ENCODE data around the gene ATP8B4. TPM values are rescaled to one million over a fixed set of nuclear protein-coding genes. Genes with fewer than 3 reads are reported as not detected.

Gene ATP8B4
- total and polyA plus RNA-seq, 4 donors: 1.9 to 19.7 (median 12.4) TPM

DNA sequence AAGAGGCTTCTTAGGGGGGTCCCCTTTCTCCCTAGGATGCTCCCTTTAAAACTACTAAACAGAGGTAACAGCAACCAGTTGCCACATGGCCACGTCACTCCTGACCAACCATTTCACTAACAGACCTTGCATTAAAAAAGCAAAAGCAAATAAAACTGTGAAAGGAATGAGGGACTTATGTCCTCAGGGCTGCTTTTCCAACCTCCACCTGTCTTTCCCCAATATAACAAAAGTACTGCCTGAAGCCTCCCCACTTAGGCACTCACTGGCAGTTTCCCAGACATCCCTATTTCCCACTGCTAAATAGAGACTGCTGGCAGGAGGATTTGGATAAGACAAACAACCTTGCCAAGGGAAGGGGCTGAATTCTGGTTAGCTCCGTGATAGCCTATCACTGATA lies 130.3 kb downstream of the ATP8B4 start:
- TF ChIP-seq RXRA (IDR thresholded peaks at IDR 0.05): no peak
- TF ChIP-seq SP1 (IDR thresholded peaks at IDR 0.05): no peak
- TF ChIP-seq GABPA (IDR thresholded peaks at IDR 0.05 in 1 of 2, conservative IDR thresholded peaks at IDR 0.05 in 1 of 2): no peak
- Histone ChIP-seq H3K9ac (ENCODE audit: low read depth in 1 of 2, low read length in 2 of 2) (no peak overlapping the region), H3K4me3 (ENCODE audit: low read depth in 1 of 3, low read length in 3 of 3) (no peak overlapping the region), H3K36me3 (ENCODE audit: control insufficient read depth in 4 of 4, insufficient read depth in 3 of 4, low read depth in 1 of 4, low read length in 3 of 4) (no peaks in the 10 kb centered on the region), H3K27me3 (ENCODE audit: control insufficient read depth in 4 of 4, insufficient read depth in 4 of 4, low read length in 3 of 4) (no peaks in the 10 kb centered on the region), H3K4me1 (ENCODE audit: control insufficient read depth in 4 of 4, insufficient read depth in 4 of 4, low read length in 3 of 4) (no peaks in the 10 kb centered on the region), H3K9me3 (ENCODE audit: control insufficient read depth in 4 of 4, low read length in 3 of 4) (no peaks in the 10 kb centered on the region), H3K27ac (ENCODE audit: low read depth in 1 of 2, low read length in 2 of 2) (no peak overlapping the region)
- DNase-seq (ENCODE audit: low spot score): no peak
- 89% methylated on average over 2 of the region's 2 CpGs for WGBS

DNA sequence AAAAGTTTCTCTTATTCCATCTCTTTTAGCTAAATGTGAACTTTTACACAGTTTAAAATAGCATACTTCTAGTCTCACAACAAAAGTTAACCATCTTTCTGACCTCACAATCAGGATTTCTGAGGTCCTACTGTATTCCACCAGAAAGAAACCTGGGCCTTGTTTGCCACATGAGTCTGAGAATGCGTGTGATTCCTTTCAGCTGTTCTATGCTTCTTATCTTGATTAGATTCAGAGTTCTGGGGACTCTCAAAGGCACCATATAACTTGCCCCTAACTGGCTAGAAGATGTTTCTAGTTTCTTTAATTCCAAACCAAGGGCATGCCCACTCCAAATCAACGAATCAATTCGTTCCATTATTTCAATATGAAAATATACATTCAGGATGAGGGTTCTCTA lies 131.1 kb downstream of the ATP8B4 start:
- WGBS: 90% methylated on average over 3 of the region's 3 CpGs
- no peaks in the 10 kb centered on the region for H3K36me3 ChIP-seq (ENCODE audit: control insufficient read depth in 4 of 4, insufficient read depth in 3 of 4, low read depth in 1 of 4, low read length in 3 of 4)
- no peak overlapping the region for H3K9ac ChIP-seq (ENCODE audit: low read depth in 1 of 2, low read length in 2 of 2)
- H3K4me1 ChIP-seq (ENCODE audit: control insufficient read depth in 4 of 4, insufficient read depth in 4 of 4, low read length in 3 of 4): no peaks in the 10 kb centered on the region
- no peak overlapping the region for H3K27ac ChIP-seq (ENCODE audit: low read depth in 1 of 2, low read length in 2 of 2)
- DNase-seq (ENCODE audit: low spot score): no peak
- no peaks in the 10 kb centered on the region for H3K9me3 ChIP-seq (ENCODE audit: control insufficient read depth in 4 of 4, low read length in 3 of 4)
- no peak overlapping the region for H3K4me3 ChIP-seq (ENCODE audit: low read depth in 1 of 3, low read length in 3 of 3)
- no peaks in the 10 kb centered on the region for H3K27me3 ChIP-seq (ENCODE audit: control insufficient read depth in 4 of 4, insufficient read depth in 4 of 4, low read length in 3 of 4)
- TF ChIP-seq RXRA (IDR thresholded peaks at IDR 0.05) (no peak), SP1 (IDR thresholded peaks at IDR 0.05) (no peak), JUND (IDR thresholded peaks at IDR 0.05) (no peak), RAD21 (IDR thresholded peaks at IDR 0.05) (no peak), HNF4G (IDR thresholded peaks at IDR 0.05) (no peak), TAF1 (conservative IDR thresholded peaks at IDR 0.05) (no peak), EGR1 (IDR thresholded peaks at IDR 0.05; ENCODE audit: low read depth in 2 of 2) (no peak), FOXA2 (IDR thresholded peaks at IDR 0.05) (no peak), HNF4A (conservative IDR thresholded peaks at IDR 0.05) (no peak), GABPA (IDR thresholded peaks at IDR 0.05 in 1 of 2, conservative IDR thresholded peaks at IDR 0.05 in 1 of 2) (no peak), YY1 (IDR thresholded peaks at IDR 0.05) (no peak), FOXA1 (IDR thresholded peaks at IDR 0.05) (no peak), NR2F2 (IDR thresholded peaks at IDR 0.05) (no peak)
- TF ChIP-seq, protein P1, sequence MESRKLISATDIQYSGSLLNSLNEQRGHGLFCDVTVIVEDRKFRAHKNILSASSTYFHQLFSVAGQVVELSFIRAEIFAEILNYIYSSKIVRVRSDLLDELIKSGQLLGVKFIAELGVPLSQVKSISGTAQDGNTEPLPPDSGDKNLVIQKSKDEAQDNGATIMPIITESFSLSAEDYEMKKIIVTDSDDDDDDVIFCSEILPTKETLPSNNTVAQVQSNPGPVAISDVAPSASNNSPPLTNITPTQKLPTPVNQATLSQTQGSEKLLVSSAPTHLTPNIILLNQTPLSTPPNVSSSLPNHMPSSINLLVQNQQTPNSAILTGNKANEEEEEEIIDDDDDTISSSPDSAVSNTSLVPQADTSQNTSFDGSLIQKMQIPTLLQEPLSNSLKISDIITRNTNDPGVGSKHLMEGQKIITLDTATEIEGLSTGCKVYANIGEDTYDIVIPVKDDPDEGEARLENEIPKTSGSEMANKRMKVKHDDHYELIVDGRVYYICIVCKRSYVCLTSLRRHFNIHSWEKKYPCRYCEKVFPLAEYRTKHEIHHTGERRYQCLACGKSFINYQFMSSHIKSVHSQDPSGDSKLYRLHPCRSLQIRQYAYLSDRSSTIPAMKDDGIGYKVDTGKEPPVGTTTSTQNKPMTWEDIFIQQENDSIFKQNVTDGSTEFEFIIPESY (IDR thresholded peaks at IDR 0.05): no peak
- TF ChIP-seq, protein P2, sequence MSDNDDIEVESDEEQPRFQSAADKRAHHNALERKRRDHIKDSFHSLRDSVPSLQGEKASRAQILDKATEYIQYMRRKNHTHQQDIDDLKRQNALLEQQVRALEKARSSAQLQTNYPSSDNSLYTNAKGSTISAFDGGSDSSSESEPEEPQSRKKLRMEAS (IDR thresholded peaks at IDR 0.05): no peak
- TF ChIP-seq, protein P3, sequence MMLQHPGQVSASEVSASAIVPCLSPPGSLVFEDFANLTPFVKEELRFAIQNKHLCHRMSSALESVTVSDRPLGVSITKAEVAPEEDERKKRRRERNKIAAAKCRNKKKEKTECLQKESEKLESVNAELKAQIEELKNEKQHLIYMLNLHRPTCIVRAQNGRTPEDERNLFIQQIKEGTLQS (IDR thresholded peaks at IDR 0.05): no peak
- TF ChIP-seq, protein P4, sequence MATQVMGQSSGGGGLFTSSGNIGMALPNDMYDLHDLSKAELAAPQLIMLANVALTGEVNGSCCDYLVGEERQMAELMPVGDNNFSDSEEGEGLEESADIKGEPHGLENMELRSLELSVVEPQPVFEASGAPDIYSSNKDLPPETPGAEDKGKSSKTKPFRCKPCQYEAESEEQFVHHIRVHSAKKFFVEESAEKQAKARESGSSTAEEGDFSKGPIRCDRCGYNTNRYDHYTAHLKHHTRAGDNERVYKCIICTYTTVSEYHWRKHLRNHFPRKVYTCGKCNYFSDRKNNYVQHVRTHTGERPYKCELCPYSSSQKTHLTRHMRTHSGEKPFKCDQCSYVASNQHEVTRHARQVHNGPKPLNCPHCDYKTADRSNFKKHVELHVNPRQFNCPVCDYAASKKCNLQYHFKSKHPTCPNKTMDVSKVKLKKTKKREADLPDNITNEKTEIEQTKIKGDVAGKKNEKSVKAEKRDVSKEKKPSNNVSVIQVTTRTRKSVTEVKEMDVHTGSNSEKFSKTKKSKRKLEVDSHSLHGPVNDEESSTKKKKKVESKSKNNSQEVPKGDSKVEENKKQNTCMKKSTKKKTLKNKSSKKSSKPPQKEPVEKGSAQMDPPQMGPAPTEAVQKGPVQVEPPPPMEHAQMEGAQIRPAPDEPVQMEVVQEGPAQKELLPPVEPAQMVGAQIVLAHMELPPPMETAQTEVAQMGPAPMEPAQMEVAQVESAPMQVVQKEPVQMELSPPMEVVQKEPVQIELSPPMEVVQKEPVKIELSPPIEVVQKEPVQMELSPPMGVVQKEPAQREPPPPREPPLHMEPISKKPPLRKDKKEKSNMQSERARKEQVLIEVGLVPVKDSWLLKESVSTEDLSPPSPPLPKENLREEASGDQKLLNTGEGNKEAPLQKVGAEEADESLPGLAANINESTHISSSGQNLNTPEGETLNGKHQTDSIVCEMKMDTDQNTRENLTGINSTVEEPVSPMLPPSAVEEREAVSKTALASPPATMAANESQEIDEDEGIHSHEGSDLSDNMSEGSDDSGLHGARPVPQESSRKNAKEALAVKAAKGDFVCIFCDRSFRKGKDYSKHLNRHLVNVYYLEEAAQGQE (IDR thresholded peaks at IDR 0.05): no peak
- TF ChIP-seq, protein P5, sequence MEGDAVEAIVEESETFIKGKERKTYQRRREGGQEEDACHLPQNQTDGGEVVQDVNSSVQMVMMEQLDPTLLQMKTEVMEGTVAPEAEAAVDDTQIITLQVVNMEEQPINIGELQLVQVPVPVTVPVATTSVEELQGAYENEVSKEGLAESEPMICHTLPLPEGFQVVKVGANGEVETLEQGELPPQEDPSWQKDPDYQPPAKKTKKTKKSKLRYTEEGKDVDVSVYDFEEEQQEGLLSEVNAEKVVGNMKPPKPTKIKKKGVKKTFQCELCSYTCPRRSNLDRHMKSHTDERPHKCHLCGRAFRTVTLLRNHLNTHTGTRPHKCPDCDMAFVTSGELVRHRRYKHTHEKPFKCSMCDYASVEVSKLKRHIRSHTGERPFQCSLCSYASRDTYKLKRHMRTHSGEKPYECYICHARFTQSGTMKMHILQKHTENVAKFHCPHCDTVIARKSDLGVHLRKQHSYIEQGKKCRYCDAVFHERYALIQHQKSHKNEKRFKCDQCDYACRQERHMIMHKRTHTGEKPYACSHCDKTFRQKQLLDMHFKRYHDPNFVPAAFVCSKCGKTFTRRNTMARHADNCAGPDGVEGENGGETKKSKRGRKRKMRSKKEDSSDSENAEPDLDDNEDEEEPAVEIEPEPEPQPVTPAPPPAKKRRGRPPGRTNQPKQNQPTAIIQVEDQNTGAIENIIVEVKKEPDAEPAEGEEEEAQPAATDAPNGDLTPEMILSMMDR (IDR thresholded peaks at IDR 0.05; ENCODE audit: low read depth, low read length, missing input control): no peak

Measured in liver (tissue), 9 donors.